ENCODE measurements around the gene PRAF2.

The PRAF2 gene

GRCh38 chrX:49030283-49030682 is 43.5 kb downstream of the PRAF2 start:
- CTCF ChIA-PET = interaction anchor here (1.2 kb wide), 1 partner anchor 13 kb away, joined by 4 read pairs; the partner anchor contains the start of gene TFE3
- POLR2A ChIA-PET = no interaction called here
- no peak for TF ChIP-seq CTCF (IDR thresholded peaks at IDR 0.05; ENCODE audit: control extremely low read depth, extremely low read depth, low read depth, missing control alignments)
- no peak for DNase-seq (ENCODE audit: extremely low spot score)

- POLR2A ChIA-PET = no interaction called here
- CTCF ChIA-PET = interaction anchor here (1.2 kb wide), 1 partner anchor 13 kb away, joined by 4 read pairs; the partner anchor contains the start of gene TFE3
- DNase-seq (ENCODE audit: extremely low spot score) = no peak
- TF ChIP-seq CTCF (IDR thresholded peaks at IDR 0.05; ENCODE audit: control extremely low read depth, extremely low read depth, low read depth, missing control alignments) = no peak
Observed at GRCh38 chrX:49029876-49030275, 43.9 kb downstream of the PRAF2 start.

All from GM10248 (cell line).